ENCODE data around the gene PGLYRP4.

PGLYRP4 gene

GRCh38 chr1:153375511-153375910, 26.9 kb upstream of the PGLYRP4 start, which contains the start of gene S100A12:
S100A12 (minus strand) TSS chr1:153375621; CDS start chr1:153374592, 1,029 bp downstream.
- Histone ChIP-seq H3K36me3 (ENCODE audit: control insufficient read depth, insufficient read depth, low read length) (no peaks in the 10 kb centered on the region), H3K4me3 (ENCODE audit: low read length) (no peak within 1 kb of the TSS), H3K4me1 (ENCODE audit: control insufficient read depth, insufficient read depth, low read length) (no peaks in the 10 kb centered on the region), H3K27me3 (ENCODE audit: control insufficient read depth, insufficient read depth, low read length) (no peaks in the 10 kb centered on the region), H3K9me3 (ENCODE audit: control insufficient read depth, insufficient read depth, low read length) (no peaks in the 10 kb centered on the region), H3K27ac (ENCODE audit: low read length) (no peak within 1 kb of the TSS)
- no peak for DNase-seq (ENCODE audit: low read depth, low spot score)
- WGBS (ENCODE audit: insufficient coverage, insufficient read length) = no CpG with 5 or more reads among the region's 1 CpG

GRCh38 chr1:153374071-153374470, 25.4 kb upstream of the PGLYRP4 start:
- H3K27ac ChIP-seq (ENCODE audit: low read length) = no peak overlapping the region
- no peak for DNase-seq (ENCODE audit: low read depth, low spot score)
- no peaks in the 10 kb centered on the region for H3K27me3 ChIP-seq (ENCODE audit: control insufficient read depth, insufficient read depth, low read length)
- no peaks in the 10 kb centered on the region for H3K36me3 ChIP-seq (ENCODE audit: control insufficient read depth, insufficient read depth, low read length)
- H3K9me3 ChIP-seq (ENCODE audit: control insufficient read depth, insufficient read depth, low read length) = no peaks in the 10 kb centered on the region
- H3K4me3 ChIP-seq (ENCODE audit: low read length) = no peak overlapping the region
- no CpG with 5 or more reads among the region's 2 CpGs for WGBS (ENCODE audit: insufficient coverage, insufficient read length)
- H3K4me1 ChIP-seq (ENCODE audit: control insufficient read depth, insufficient read depth, low read length) = no peaks in the 10 kb centered on the region

GRCh38 chr1:153372571-153372970, 23.9 kb upstream of the PGLYRP4 start:
- H3K9me3 ChIP-seq (ENCODE audit: control insufficient read depth, insufficient read depth, low read length) = no peaks in the 10 kb centered on the region
- no peak for DNase-seq (ENCODE audit: low read depth, low spot score)
- no peaks in the 10 kb centered on the region for H3K36me3 ChIP-seq (ENCODE audit: control insufficient read depth, insufficient read depth, low read length)
- no peak overlapping the region for H3K27ac ChIP-seq (ENCODE audit: low read length)
- H3K27me3 ChIP-seq (ENCODE audit: control insufficient read depth, insufficient read depth, low read length) = no peaks in the 10 kb centered on the region
- H3K4me1 ChIP-seq (ENCODE audit: control insufficient read depth, insufficient read depth, low read length) = no peaks in the 10 kb centered on the region
- no CpG with 5 or more reads among the region's 2 CpGs for WGBS (ENCODE audit: insufficient coverage, insufficient read length)
- no peak overlapping the region for H3K4me3 ChIP-seq (ENCODE audit: low read length)

- Histone ChIP-seq H3K27ac (ENCODE audit: low read length) (no peak overlapping the region), H3K27me3 (ENCODE audit: control insufficient read depth, insufficient read depth, low read length) (no peaks in the 10 kb centered on the region), H3K9me3 (ENCODE audit: control insufficient read depth, insufficient read depth, low read length) (no peaks in the 10 kb centered on the region), H3K4me1 (ENCODE audit: control insufficient read depth, insufficient read depth, low read length) (no peaks in the 10 kb centered on the region), H3K4me3 (ENCODE audit: low read length) (no peak overlapping the region), H3K36me3 (ENCODE audit: control insufficient read depth, insufficient read depth, low read length) (no peaks in the 10 kb centered on the region)
- no CpG with 5 or more reads among the region's 1 CpG for WGBS (ENCODE audit: insufficient coverage, insufficient read length)
- DNase-seq (ENCODE audit: low read depth, low spot score) = no peak
Observed at GRCh38 chr1:153371231-153371630, 22.6 kb upstream of the PGLYRP4 start.

GRCh38 chr1:153370146-153370545, 21.5 kb upstream of the PGLYRP4 start:
- no peak overlapping the region for H3K27ac ChIP-seq (ENCODE audit: low read length)
- no peak overlapping the region for H3K4me3 ChIP-seq (ENCODE audit: low read length)
- no CpG with 5 or more reads among the region's 3 CpGs for WGBS (ENCODE audit: insufficient coverage, insufficient read length)
- DNase-seq (ENCODE audit: low read depth, low spot score) = no peak
- no peaks in the 10 kb centered on the region for H3K4me1 ChIP-seq (ENCODE audit: control insufficient read depth, insufficient read depth, low read length)
- no peaks in the 10 kb centered on the region for H3K9me3 ChIP-seq (ENCODE audit: control insufficient read depth, insufficient read depth, low read length)
- no peaks in the 10 kb centered on the region for H3K27me3 ChIP-seq (ENCODE audit: control insufficient read depth, insufficient read depth, low read length)
- H3K36me3 ChIP-seq (ENCODE audit: control insufficient read depth, insufficient read depth, low read length) = no peaks in the 10 kb centered on the region

GRCh38 chr1:153368495-153368894, 19.9 kb upstream of the PGLYRP4 start:
- Histone ChIP-seq H3K27me3 (ENCODE audit: control insufficient read depth, insufficient read depth, low read length) (no peaks in the 10 kb centered on the region), H3K36me3 (ENCODE audit: control insufficient read depth, insufficient read depth, low read length) (no peaks in the 10 kb centered on the region), H3K27ac (ENCODE audit: low read length) (no peak overlapping the region), H3K4me3 (ENCODE audit: low read length) (no peak overlapping the region), H3K9me3 (ENCODE audit: control insufficient read depth, insufficient read depth, low read length) (no peaks in the 10 kb centered on the region), H3K4me1 (ENCODE audit: control insufficient read depth, insufficient read depth, low read length) (no peaks in the 10 kb centered on the region)
- no CpG with 5 or more reads among the region's 2 CpGs for WGBS (ENCODE audit: insufficient coverage, insufficient read length)
- no peak for DNase-seq (ENCODE audit: low read depth, low spot score)

GRCh38 chr1:153367090-153367489, 18.4 kb upstream of the PGLYRP4 start:
- no peak for DNase-seq (ENCODE audit: low read depth, low spot score)
- no peaks in the 10 kb centered on the region for H3K27me3 ChIP-seq (ENCODE audit: control insufficient read depth, insufficient read depth, low read length)
- no peaks in the 10 kb centered on the region for H3K9me3 ChIP-seq (ENCODE audit: control insufficient read depth, insufficient read depth, low read length)
- H3K4me1 ChIP-seq (ENCODE audit: control insufficient read depth, insufficient read depth, low read length) = no peaks in the 10 kb centered on the region
- H3K27ac ChIP-seq (ENCODE audit: low read length) = no peak overlapping the region
- no CpG with 5 or more reads among the region's 2 CpGs for WGBS (ENCODE audit: insufficient coverage, insufficient read length)
- no peak overlapping the region for H3K4me3 ChIP-seq (ENCODE audit: low read length)
- H3K36me3 ChIP-seq (ENCODE audit: control insufficient read depth, insufficient read depth, low read length) = no peaks in the 10 kb centered on the region

GRCh38 chr1:153366261-153366660, 17.6 kb upstream of the PGLYRP4 start:
- no peaks in the 10 kb centered on the region for H3K9me3 ChIP-seq (ENCODE audit: control insufficient read depth, insufficient read depth, low read length)
- H3K27me3 ChIP-seq (ENCODE audit: control insufficient read depth, insufficient read depth, low read length) = no peaks in the 10 kb centered on the region
- no peak overlapping the region for H3K4me3 ChIP-seq (ENCODE audit: low read length)
- WGBS (ENCODE audit: insufficient coverage, insufficient read length) = no CpG with 5 or more reads among the region's 6 CpGs
- H3K4me1 ChIP-seq (ENCODE audit: control insufficient read depth, insufficient read depth, low read length) = no peaks in the 10 kb centered on the region
- DNase-seq (ENCODE audit: low read depth, low spot score) = no peak
- no peak overlapping the region for H3K27ac ChIP-seq (ENCODE audit: low read length)
- H3K36me3 ChIP-seq (ENCODE audit: control insufficient read depth, insufficient read depth, low read length) = no peaks in the 10 kb centered on the region

- Histone ChIP-seq H3K36me3 (ENCODE audit: control insufficient read depth, insufficient read depth, low read length) (no peaks in the 10 kb centered on the region), H3K4me1 (ENCODE audit: control insufficient read depth, insufficient read depth, low read length) (no peaks in the 10 kb centered on the region), H3K27ac (ENCODE audit: low read length) (no peak overlapping the region), H3K27me3 (ENCODE audit: control insufficient read depth, insufficient read depth, low read length) (no peaks in the 10 kb centered on the region), H3K4me3 (ENCODE audit: low read length) (no peak overlapping the region), H3K9me3 (ENCODE audit: control insufficient read depth, insufficient read depth, low read length) (no peaks in the 10 kb centered on the region)
- WGBS (ENCODE audit: insufficient coverage, insufficient read length) = no CpG with 5 or more reads among the region's 8 CpGs
- no peak for DNase-seq (ENCODE audit: low read depth, low spot score)
Observed at GRCh38 chr1:153365696-153366095, 17.1 kb upstream of the PGLYRP4 start.

GRCh38 chr1:153364766-153365666, 16.4 kb upstream of the PGLYRP4 start:
- no peaks in the 10 kb centered on the region for H3K4me1 ChIP-seq (ENCODE audit: control insufficient read depth, insufficient read depth, low read length)

GRCh38 chr1:153364156-153364555, 15.5 kb upstream of the PGLYRP4 start:
- H3K36me3 ChIP-seq (ENCODE audit: control insufficient read depth, insufficient read depth, low read length) = no peaks in the 10 kb centered on the region
- no peak for DNase-seq (ENCODE audit: low read depth, low spot score)
- no peaks in the 10 kb centered on the region for H3K9me3 ChIP-seq (ENCODE audit: control insufficient read depth, insufficient read depth, low read length)
- H3K27ac ChIP-seq (ENCODE audit: low read length) = no peak overlapping the region
- no peak overlapping the region for H3K4me3 ChIP-seq (ENCODE audit: low read length)
- no peaks in the 10 kb centered on the region for H3K4me1 ChIP-seq (ENCODE audit: control insufficient read depth, insufficient read depth, low read length)
- H3K27me3 ChIP-seq (ENCODE audit: control insufficient read depth, insufficient read depth, low read length) = no peaks in the 10 kb centered on the region

More at GRCh38 chr1:153364766-153365666, 16.4 kb upstream of the PGLYRP4 start:
- Histone ChIP-seq H3K9me3 (ENCODE audit: control insufficient read depth, insufficient read depth, low read length) (no peaks in the 10 kb centered on the region), H3K4me3 (ENCODE audit: low read length) (no peak overlapping the region), H3K27ac (ENCODE audit: low read length) (no peak overlapping the region), H3K27me3 (ENCODE audit: control insufficient read depth, insufficient read depth, low read length) (no peaks in the 10 kb centered on the region), H3K36me3 (ENCODE audit: control insufficient read depth, insufficient read depth, low read length) (no peaks in the 10 kb centered on the region)
- DNase-seq (ENCODE audit: low read depth, low spot score) = no peak
- no CpG with 5 or more reads among the region's 12 CpGs for WGBS (ENCODE audit: insufficient coverage, insufficient read length)
